ENCODE measurements around the gene CNBD2.
"Not testable (repeated sequence)": the region's sequence is repeated elsewhere in the genome, so short reads cannot be mapped to it uniquely, and the experiment has no call there.

The CNBD2 gene

DNA sequence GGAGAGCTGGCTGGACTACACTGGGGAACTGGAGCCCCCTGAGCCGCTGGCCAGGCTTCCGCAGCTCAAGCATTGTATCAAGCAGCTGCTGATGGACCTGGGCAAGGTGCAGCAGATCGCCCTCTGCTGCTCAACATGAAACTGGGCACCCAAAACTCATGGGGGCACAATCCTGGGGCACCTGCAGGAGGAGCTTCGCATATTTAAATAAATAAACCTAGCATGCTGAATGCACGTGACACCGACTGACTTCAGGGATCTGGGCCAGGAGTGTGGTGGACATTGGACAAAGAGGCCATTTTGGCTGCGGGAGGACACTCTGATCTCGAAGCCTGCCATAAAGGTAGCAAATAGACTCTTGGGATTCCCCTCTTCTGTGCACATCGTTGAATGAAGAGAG lies 20.9 kb upstream of the CNBD2 start:
- TF ChIP-seq, protein P1, sequence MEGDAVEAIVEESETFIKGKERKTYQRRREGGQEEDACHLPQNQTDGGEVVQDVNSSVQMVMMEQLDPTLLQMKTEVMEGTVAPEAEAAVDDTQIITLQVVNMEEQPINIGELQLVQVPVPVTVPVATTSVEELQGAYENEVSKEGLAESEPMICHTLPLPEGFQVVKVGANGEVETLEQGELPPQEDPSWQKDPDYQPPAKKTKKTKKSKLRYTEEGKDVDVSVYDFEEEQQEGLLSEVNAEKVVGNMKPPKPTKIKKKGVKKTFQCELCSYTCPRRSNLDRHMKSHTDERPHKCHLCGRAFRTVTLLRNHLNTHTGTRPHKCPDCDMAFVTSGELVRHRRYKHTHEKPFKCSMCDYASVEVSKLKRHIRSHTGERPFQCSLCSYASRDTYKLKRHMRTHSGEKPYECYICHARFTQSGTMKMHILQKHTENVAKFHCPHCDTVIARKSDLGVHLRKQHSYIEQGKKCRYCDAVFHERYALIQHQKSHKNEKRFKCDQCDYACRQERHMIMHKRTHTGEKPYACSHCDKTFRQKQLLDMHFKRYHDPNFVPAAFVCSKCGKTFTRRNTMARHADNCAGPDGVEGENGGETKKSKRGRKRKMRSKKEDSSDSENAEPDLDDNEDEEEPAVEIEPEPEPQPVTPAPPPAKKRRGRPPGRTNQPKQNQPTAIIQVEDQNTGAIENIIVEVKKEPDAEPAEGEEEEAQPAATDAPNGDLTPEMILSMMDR (IDR thresholded peaks at IDR 0.05; ENCODE audit: extremely low read depth, missing control alignments) = peak; percentile 27
- DNase-seq (ENCODE audit: low spot score) = peak; percentile 20

DNA sequence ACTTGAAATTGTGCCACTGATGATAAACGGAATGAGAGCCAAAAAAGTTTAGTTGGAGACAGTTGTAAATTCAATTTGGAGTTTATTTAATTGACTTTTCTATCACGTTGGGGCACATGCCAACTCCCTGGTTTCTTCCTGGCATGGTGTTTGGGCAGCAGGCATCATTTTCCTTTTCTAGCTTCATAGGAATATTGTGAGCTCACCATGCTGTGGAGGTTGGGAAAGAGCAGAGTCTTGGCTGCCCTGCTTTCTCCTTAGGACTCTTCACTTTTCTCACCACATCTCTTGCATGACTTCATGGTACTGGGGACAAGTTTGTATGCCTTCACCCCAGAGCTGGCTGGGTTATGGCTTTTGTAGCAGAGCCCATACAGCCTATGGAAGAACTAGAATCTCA lies 20.5 kb upstream of the CNBD2 start:
- DNase-seq (ENCODE audit: low spot score) = no peak
- TF ChIP-seq, protein P1 (IDR thresholded peaks at IDR 0.05; ENCODE audit: extremely low read depth, missing control alignments) = no peak

DNA sequence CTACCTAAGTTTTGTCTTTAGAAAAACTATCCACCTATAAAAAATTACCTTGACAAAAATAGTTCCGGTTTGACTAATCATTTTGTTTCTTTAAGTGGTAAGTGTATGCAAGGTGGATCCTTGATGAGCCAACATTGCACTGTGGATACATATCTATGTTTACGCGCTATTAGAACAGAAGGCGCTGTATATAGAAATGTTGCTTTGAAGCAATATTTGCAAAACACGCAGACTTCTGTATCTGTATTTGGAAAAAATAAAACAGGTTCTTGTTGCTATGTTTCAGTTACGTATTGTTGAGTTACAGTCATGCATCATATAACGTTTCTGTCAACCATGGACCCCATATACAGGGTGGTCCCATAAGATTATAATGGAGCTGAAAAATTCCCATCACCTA lies 18.3 kb upstream of the CNBD2 start:
- TF ChIP-seq, protein P1 (IDR thresholded peaks at IDR 0.05; ENCODE audit: extremely low read depth, missing control alignments) = no peak
- DNase-seq (ENCODE audit: low spot score) = no peak

DNA sequence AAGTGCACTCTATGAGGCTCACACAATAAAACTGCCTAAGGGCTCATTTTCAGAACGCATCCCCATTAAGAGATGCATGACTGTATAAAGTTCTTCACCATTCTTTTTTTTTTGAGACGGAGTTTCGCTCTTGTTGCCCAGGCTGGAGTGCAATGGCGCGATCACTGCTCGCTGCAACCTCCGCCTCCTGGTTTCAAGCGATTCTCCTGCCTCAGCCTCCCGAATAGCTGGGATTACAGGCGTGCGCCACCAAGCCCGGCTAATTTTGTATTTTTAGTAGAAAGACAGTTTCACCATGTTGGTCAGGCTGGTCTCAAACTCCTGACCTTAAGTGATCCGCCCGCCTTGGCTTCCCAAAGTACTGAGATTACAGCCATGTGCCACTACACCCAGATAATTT lies 16.3 kb upstream of the CNBD2 start:
- DNase-seq (ENCODE audit: low spot score) = not testable (repeated sequence)

DNA sequence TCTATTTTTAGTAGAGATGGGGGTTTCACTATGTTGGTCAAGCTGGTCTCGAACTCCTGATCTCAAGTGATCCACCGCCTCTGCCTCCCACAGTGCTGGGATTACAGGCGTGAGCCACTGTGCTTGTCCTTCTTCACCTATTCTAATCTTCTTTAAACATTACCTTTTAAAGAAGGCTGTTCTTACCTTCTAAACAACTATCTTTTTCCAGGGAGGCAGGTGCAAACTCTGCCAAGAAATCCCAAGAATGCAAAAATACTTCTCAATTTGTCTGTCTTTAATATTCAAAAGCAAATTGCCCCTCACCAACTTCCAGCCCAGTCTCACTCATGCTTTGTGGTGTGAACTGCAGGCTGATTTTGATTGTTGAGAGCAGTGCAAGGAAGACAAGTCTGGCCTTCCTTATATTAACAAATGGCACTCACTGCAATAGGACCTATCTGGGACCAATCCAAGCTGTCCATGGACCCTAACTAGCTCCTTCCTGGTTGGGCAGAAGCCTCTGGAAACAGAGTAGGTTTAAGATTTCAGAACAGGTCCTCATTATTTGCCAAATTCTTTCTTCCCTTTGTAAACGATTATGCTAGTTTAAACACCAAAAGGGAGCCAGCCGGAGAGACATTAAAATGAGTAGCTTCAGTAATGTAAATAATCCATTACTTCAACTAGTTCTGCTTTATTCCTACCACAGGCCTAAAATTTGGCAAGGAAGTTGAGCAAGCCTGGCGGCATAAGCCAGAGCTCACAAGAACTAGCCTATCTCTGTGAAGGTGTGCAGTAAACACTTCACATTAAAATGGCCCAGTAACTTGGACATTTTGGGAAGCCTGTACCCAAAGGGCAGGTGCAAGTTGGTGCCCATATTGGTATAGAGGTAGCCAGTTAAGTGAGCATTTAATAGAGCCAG lies 15.7 kb upstream of the CNBD2 start:
- TF ChIP-seq, protein P1 (IDR thresholded peaks at IDR 0.05; ENCODE audit: extremely low read depth, missing control alignments) = no peak
- no peak for DNase-seq (ENCODE audit: low spot score)

DNA sequence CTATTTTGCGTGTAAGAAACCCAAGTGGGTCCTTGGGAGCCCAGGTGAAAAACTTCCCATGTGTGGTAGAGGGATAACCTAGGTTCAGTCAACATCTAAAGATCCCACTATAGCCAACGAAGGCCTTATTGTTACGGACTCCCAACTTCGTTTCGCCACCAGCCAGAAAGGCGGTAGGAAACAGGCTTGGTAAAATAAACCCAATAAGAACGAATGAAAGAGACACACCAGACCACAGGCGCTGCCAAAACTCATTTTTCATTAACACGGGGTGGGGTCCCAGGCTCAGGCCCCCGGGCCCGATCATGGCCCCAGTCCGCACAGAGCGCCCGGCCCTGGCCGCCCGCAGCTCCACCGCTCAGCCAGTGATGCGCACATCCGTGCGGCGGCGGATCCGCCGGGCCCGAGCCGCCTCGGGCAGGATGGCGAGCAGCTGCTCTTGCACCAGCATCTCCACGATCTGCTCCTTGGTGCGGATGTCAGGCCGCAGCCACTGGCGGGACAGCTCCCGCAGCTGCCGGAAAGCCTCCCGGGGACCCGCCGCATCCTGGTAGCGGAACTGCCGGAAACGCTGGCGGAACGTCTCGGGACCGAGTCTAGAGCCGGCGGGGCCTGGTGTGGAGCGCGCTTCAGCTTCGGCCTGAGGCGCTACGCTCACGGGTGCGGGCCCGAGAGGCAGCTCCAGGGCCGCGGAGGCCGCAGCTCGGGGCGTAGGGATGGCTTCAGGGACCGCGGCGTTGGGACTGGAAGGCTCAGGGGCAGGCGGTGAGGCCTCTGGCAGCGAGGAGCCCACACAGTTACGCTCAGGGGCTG lies 14.8 kb upstream of the CNBD2 start:
- DNase-seq (ENCODE audit: low spot score) = peak; percentile 56

DNA sequence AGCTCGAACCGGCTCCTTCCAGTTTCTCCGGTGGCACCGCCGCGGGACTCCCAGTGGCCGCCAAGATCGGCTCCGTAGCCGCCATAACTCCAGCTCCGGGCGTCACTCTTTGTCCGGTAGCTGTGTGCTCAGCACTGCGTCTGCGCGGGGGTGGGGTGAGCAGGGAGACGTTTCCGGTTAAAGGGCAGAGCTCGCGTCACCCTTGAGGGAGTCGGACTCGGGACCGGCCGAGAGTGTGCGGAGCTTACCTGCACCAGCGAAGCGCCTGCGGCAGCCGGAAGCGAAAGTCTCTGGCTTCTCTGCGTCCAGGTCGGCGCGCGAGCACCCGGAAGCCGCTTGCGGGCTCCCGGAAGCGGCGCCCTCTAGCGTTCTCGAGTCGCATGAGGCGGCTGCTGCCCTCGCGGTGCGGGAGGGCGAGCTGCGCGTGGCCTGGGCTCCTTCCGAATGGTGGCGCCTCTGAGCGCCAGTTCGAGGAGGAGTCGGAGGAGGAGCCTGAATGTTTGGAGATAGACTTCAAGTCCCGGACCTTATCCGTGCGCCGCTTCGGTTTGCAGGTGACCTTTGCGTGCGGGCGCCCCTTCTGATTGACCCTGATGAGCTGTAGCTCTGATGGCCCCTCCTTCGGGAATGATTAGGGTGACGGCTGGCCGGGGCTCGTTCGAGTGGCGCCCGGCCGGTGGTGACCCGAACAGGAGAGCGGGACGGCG lies 14.0 kb upstream of the CNBD2 start, which contains the start of gene SCAND1:
SCAND1 (minus strand) TSS at position 303 of the 707 bp plus-strand sequence; CDS start at position 85, 218 bp downstream.
- DNase-seq (ENCODE audit: low spot score) = peak; percentile 94
- TF ChIP-seq, protein P1 (IDR thresholded peaks at IDR 0.05; ENCODE audit: extremely low read depth, missing control alignments) = peak; percentile 99

More for the DNA sequence above, 14.8 kb upstream of the CNBD2 start:
- TF ChIP-seq, protein P1 (IDR thresholded peaks at IDR 0.05; ENCODE audit: extremely low read depth, missing control alignments) = no peak

Measured in GM20000 (cell line).